Stomach (tissue), 9 donors: ENCODE measurements around the gene RXRA. TPM values are rescaled to one million over a fixed set of nuclear protein-coding genes. Genes with fewer than 3 reads are reported as not detected.

Experiments used
- DNase-seq, 2 donors: peaks; one replicate each; pipeline versions ENCODE4 v3.0.0 to v3.0.0-alpha.2; 2013 to 2019
- H3K27ac ChIP-seq, 5 donors: fragments of 200-600 bp in 4 of 5; sonication (generic) in 4 of 5; one replicate each; pipeline ENCODE4 v1.5.1; 2013 to 2019; ENCODE audit warnings: mild to moderate bottlenecking in 1 of 5, moderate library complexity in 1 of 5
- H3K27me3 ChIP-seq, 3 donors: fragments of 200-600 bp; sonication (generic); one replicate each; pipeline ENCODE4 v1.5.1; 2017 to 2019; ENCODE audit warnings: mixed run types in 1 of 3
- H3K36me3 ChIP-seq, 4 donors: fragments of 200-600 bp; sonication (generic); 1 replicate in 3 of 4; 2 replicates in 1 of 4; pipeline ENCODE4 v1.5.1; 2016 to 2019
- H3K4me1 ChIP-seq, 4 donors: fragments of 200-600 bp; sonication (generic); one replicate each; pipeline ENCODE4 v1.5.1; 2016 to 2019
- H3K4me3 ChIP-seq, 4 donors: fragments of 200-600 bp; sonication (generic) in 3 of 4; one replicate each; pipeline ENCODE4 v1.5.1; 2016 to 2019; ENCODE audit warnings: mild to moderate bottlenecking in 1 of 4
- H3K9me3 ChIP-seq, 4 donors: fragments of 200-600 bp; sonication (generic); one replicate each; pipeline ENCODE4 v1.5.1; 2016 to 2019
- CTCF ChIP-seq, 7 experiments: fragments of 450-650 bp in 4 of 7; fragments of 200-600 bp in 3 of 7; sonication (generic) in 3 of 7; IDR thresholded peaks; one replicate each; pipeline ENCODE4 v1.5.1; 2016 to 2019; ENCODE audit warnings: antibody characterized with exemption in 7 of 7, control low read depth in 2 of 7, mild to moderate bottlenecking in 1 of 7
- EP300 ChIP-seq: sonication (generic); formaldehyde crosslinking; IDR thresholded peaks from one replicate; pipeline ENCODE4 v1.6.1; 2017; ENCODE audit warnings: antibody characterized with exemption
- POLR2A ChIP-seq, 4 donors: fragments of 450-650 bp; IDR thresholded peaks; one replicate each; pipeline ENCODE4 v1.6.1; 2016; ENCODE audit warnings: antibody characterized with exemption in 4 of 4, control low read depth in 2 of 4, mild to moderate bottlenecking in 1 of 4, moderate library complexity in 1 of 4
- POLR2AphosphoS5 ChIP-seq, 3 donors: sonication (generic); formaldehyde crosslinking; IDR thresholded peaks; one replicate each; pipeline ENCODE4 v1.6.1; 2016; ENCODE audit warnings: antibody characterized with exemption in 3 of 3
- WGBS, 5 donors: extraction: QIAGEN DNeasy Blood & Tissue Kit in 3 of 5; methylation state at CpG; one replicate each; pipeline versions ENCODE4 v1.1.5 to v1.1.7; 2013 to 2018; 5-methylcytosine and 5-hydroxymethylcytosine counted together
- intact Hi-C: fragments of 100-400 bp; cut with DNase I; formaldehyde crosslinking; loops from one replicate; pipeline ENCODE4 v1.15.1; 2023; ENCODE audit warnings: low total_unique reads
- polyA plus RNA-seq, 3 donors: library from polyadenylated mRNA; stranded (reverse); fragments of 200-250 nt; gene quantifications; one replicate each; pipeline ENCODE4 v1.2.3, GENCODE V29; 2013
- total RNA-seq, 5 donors: library from RNA; depleted of rRNA; stranded (reverse); fragments of >200 nt; gene quantifications; one replicate each; pipeline versions ENCODE4 v1.1.0 to v1.2.3, GENCODE V29; 2014 to 2016
- donor health status: healthy with polysubstance abuse.
- donor health status: Bipolar disorder and iron deficiency.
- donor health status: healthy.

RXRA gene
- total and polyA plus RNA-seq, 8 donors, result 14.0 to 68.4 (median 29.3) TPM

- H3K27ac ChIP-seq, result peak overlapping the region in 3 of 5 donors; percentile 34 to 72 (median 51)
- WGBS, 5 donors, result 0 to 16% (median 13%) methylated on average over 5 to 27 of the region's 27 CpGs
- peaks cover 0 to 20% (median 10%) of the 10 kb centered on the region in 3 donors for H3K27me3 ChIP-seq
- peaks cover 0 to 2% (median under 1%) of the 10 kb centered on the region in 4 donors for H3K9me3 ChIP-seq
- intact Hi-C loops, result loop anchor here (2.0 kb wide), 1 partner anchor 273 kb away; no protein-coding TSS in a partner anchor
- no peak overlapping the region for H3K4me3 ChIP-seq
- peak; percentile 93 to 95 for DNase-seq
- TF ChIP-seq POLR2AphosphoS5 (IDR thresholded peaks at IDR 0.05), result peak in 2 of 3 donors; percentile 27 to 86
- no peak for TF ChIP-seq EP300
- peak in 6 of 7 experiments; percentile 92 to 99 (median 98) for TF ChIP-seq CTCF (IDR thresholded peaks at IDR 0.05)
- peaks cover 24 to 38% (median 31%) of the 10 kb centered on the region in 4 donors for H3K4me1 ChIP-seq
- H3K36me3 ChIP-seq, result peaks cover 0 to 7% (median 2%) of the 10 kb centered on the region in 4 donors
These were observed 117.2 kb downstream of the RXRA start for GRCh38 chr9:134443174-134444037.

DNA sequence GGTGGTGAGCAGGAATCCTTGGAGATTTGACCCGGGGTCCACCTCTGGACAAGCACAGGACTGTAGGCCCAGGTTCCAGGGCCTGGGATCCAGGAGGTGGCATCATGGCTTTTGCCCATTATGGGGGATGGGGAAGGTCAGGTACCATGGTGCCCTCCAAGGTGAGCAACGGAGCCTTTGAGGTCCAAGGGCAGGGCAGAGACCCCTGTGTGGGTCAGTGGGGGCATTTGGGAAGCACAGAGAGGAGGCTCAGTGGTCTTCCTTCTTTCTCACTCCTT lies 117.7 kb downstream of the RXRA start:
- DNase-seq, result no peak
- WGBS, 5 donors, result 60 to 83% (median 67%) methylated on average over 2 of the region's 2 CpGs
- Histone ChIP-seq H3K4me3 (no peak overlapping the region), H3K27ac (peak overlapping the region in 3 of 5 donors; percentile 34 to 72 (median 51)), H3K27me3 (peaks cover 0 to 20% (median 10%) of the 10 kb centered on the region in 3 donors), H3K36me3 (peaks cover 0 to 7% (median 2%) of the 10 kb centered on the region in 4 donors), H3K4me1 (peaks cover 24 to 34% (median 28%) of the 10 kb centered on the region in 4 donors), H3K9me3 (peaks cover 0 to 8% (median 5%) of the 10 kb centered on the region in 4 donors)
- intact Hi-C loops, result no loop called here
- TF ChIP-seq CTCF (IDR thresholded peaks at IDR 0.05), result no peak
- TF ChIP-seq EP300, result no peak
- no peak for TF ChIP-seq POLR2A (IDR thresholded peaks at IDR 0.05)
- TF ChIP-seq POLR2AphosphoS5 (IDR thresholded peaks at IDR 0.05), result no peak

- Histone ChIP-seq H3K4me1 (peaks cover 24 to 34% (median 28%) of the 10 kb centered on the region in 4 donors), H3K9me3 (peaks cover 0 to 14% (median 9%) of the 10 kb centered on the region in 4 donors), H3K27ac (no peak overlapping the region), H3K4me3 (no peak overlapping the region), H3K36me3 (no peaks in the 10 kb centered on the region), H3K27me3 (peaks cover 0 to 20% (median 10%) of the 10 kb centered on the region in 3 donors)
- 74 to 77% (median 76%) methylated on average over 8 of the region's 8 CpGs for WGBS, 5 donors
- intact Hi-C loops, result loop anchor here (5.0 kb wide), 1 partner anchor 292 kb away; no protein-coding TSS in a partner anchor
- TF ChIP-seq POLR2AphosphoS5 (IDR thresholded peaks at IDR 0.05), result no peak
- TF ChIP-seq EP300, result no peak
- TF ChIP-seq CTCF (IDR thresholded peaks at IDR 0.05), result no peak
- TF ChIP-seq POLR2A (IDR thresholded peaks at IDR 0.05), result no peak
- no peak for DNase-seq
These were observed 118.7 kb downstream of the RXRA start for GRCh38 chr9:134445000-134445399.

GRCh38 chr9:134449180-134449916 lies 123.1 kb downstream of the RXRA start:
- H3K27me3 ChIP-seq, result no peaks in the 10 kb centered on the region
- peaks cover 0 to 14% (median 9%) of the 10 kb centered on the region in 4 donors for H3K9me3 ChIP-seq
- peak; percentile 90 to 97 for DNase-seq
- H3K27ac ChIP-seq, result no peak overlapping the region
- H3K4me3 ChIP-seq, result no peak overlapping the region
- H3K36me3 ChIP-seq, result no peaks in the 10 kb centered on the region
- TF ChIP-seq POLR2A (IDR thresholded peaks at IDR 0.05) (no peak), POLR2AphosphoS5 (IDR thresholded peaks at IDR 0.05) (peak in 1 of 3 donors; percentile 78), CTCF (IDR thresholded peaks at IDR 0.05) (peak in 5 of 7 experiments; percentile 81 to 90 (median 86))
- 17 to 32% (median 20%) methylated on average over 7 to 10 of the region's 10 CpGs for WGBS, 5 donors
- H3K4me1 ChIP-seq, result peaks cover 0 to under 1% (median 0%) of the 10 kb centered on the region in 4 donors
- intact Hi-C loops, result loop anchor here (5.0 kb wide), 1 partner anchor 288 kb away; no protein-coding TSS in a partner anchor
